HepG2 (cell line): ENCODE data around the gene C11orf91. TPM values are rescaled to one million over a fixed set of nuclear protein-coding genes. Genes with fewer than 3 reads are reported as not detected.

ENCODE experiments used
- CCAR2 ChIP-seq: fragments of 200-400 bp; formaldehyde crosslinking; optimal IDR thresholded peaks from 2 replicates; pipeline ENCODE3; 2018; ENCODE audit warnings: low read depth, mild to moderate bottlenecking, low read length, moderate library complexity
- HOXA3 ChIP-seq: sonication (generic); formaldehyde crosslinking; IDR thresholded peaks from 2 replicates; pipeline ENCODE4 v1.5.0; 2020; ENCODE audit warnings: missing genetic modification reagents
- JUN ChIP-seq: sonication (generic); formaldehyde crosslinking; IDR thresholded peaks from 2 replicates; pipeline ENCODE4 v1.4.0; 2020; ENCODE audit warnings: mild to moderate bottlenecking, missing genetic modification reagents
- KLF11 ChIP-seq: IDR thresholded peaks from 2 replicates; pipeline ENCODE4 v1.6.1; 2016; ENCODE audit warnings: missing compliant biosample characterization
- NR2F1 ChIP-seq, 2 experiments: fragments of 450-650 bp in 1 of 2; formaldehyde crosslinking in 1 of 2; IDR thresholded peaks; 2 replicates each; pipeline versions ENCODE4 v1.5.0 to v1.6.1; 2016 to 2020; ENCODE audit warnings: mild to moderate bottlenecking in 1 of 2, missing compliant biosample characterization in 1 of 2, missing genetic modification reagents in 1 of 2, moderate library complexity in 1 of 2
- RFXAP ChIP-seq: sonication (generic); formaldehyde crosslinking; IDR thresholded peaks from 2 replicates; pipeline ENCODE4 v1.4.0; 2020; ENCODE audit warnings: missing genetic modification reagents, borderline replicate concordance
- SRF ChIP-seq: IDR thresholded peaks from 2 replicates; pipeline ENCODE4 v1.6.1; 2011; ENCODE audit warnings: mild to moderate bottlenecking, low read depth, low read length, moderate library complexity
- TAF1 ChIP-seq: sonication (generic); formaldehyde crosslinking; IDR thresholded peaks from 2 replicates; pipeline ENCODE4 v1.4.0; 2020; ENCODE audit warnings: missing genetic modification reagents
- ZNF382 ChIP-seq: sonication (generic); formaldehyde crosslinking; IDR thresholded peaks from 2 replicates; pipeline ENCODE4 v1.5.0; 2020; ENCODE audit warnings: missing genetic modification reagents, mild to moderate bottlenecking, borderline replicate concordance
- ZNF441 ChIP-seq: sonication (generic); formaldehyde crosslinking; IDR thresholded peaks from 2 replicates; pipeline ENCODE4 v1.7.0; 2021; ENCODE audit warnings: missing genetic modification reagents, borderline replicate concordance
- ZNF552 ChIP-seq: sonication (generic); formaldehyde crosslinking; IDR thresholded peaks from 2 replicates; pipeline ENCODE4 v1.9.0; 2022; ENCODE audit warnings: missing genetic modification reagents, mild to moderate bottlenecking, borderline replicate concordance
- ZNF619 ChIP-seq: sonication (generic); formaldehyde crosslinking; IDR thresholded peaks from 2 replicates; pipeline ENCODE4 v1.4.0; 2020; ENCODE audit warnings: mild to moderate bottlenecking, missing genetic modification reagents
- ZNF749 ChIP-seq: sonication (generic); formaldehyde crosslinking; IDR thresholded peaks from 2 replicates; pipeline ENCODE4 v1.8.0; 2022; ENCODE audit warnings: mild to moderate bottlenecking, missing genetic modification reagents, moderate library complexity, borderline replicate concordance
- ZNF772 ChIP-seq: sonication (generic); formaldehyde crosslinking; IDR thresholded peaks from 2 replicates; pipeline ENCODE4 v1.5.0; 2020; ENCODE audit warnings: mild to moderate bottlenecking, missing genetic modification reagents
- ZNF775 ChIP-seq: sonication (generic); formaldehyde crosslinking; IDR thresholded peaks from 2 replicates; pipeline ENCODE4 v1.4.0; 2020; ENCODE audit warnings: missing genetic modification reagents, mild to moderate bottlenecking, moderate library complexity, borderline replicate concordance
- polyA plus RNA-seq, 8 experiments: library from polyadenylated mRNA; depleted of rRNA in 3 of 8; stranded (reverse) in 7 of 8; unstranded in 1 of 8; fragments of >200 nt; fragmentation: Illumina TruSeq in 4 of 8; extraction: Trizol in 4 of 8; gene quantifications; 2 replicates each; pipeline versions ENCODE4 v1.2.1 to v1.2.3, GENCODE V29; 2011 to 2016; ENCODE audit warnings: low read depth in 4 of 8, missing spikeins in 1 of 8, mixed read lengths in 1 of 8; ENCODE audit not compliant: insufficient read depth in 1 of 8
- total RNA-seq, 5 experiments: library from RNA; depleted of rRNA; stranded (reverse); fragments of >200 nt; fragmentation: Illumina TruSeq; extraction: Trizol; gene quantifications; 2 replicates each; pipeline ENCODE4 v1.2.3, GENCODE V29; 2016; ENCODE audit warnings: low read depth in 1 of 5
- TF ChIP-seq, protein P1 (sequence below): sonication (generic); formaldehyde crosslinking; IDR thresholded peaks from 2 replicates; pipeline ENCODE4 v1.8.0; 2022; ENCODE audit warnings: missing genetic modification reagents, mild to moderate bottlenecking, borderline replicate concordance
- TF ChIP-seq, protein P2 (sequence below): sonication (generic); formaldehyde crosslinking; IDR thresholded peaks from 2 replicates; pipeline ENCODE4 v1.8.0; 2022; ENCODE audit warnings: mild to moderate bottlenecking, missing genetic modification reagents, moderate library complexity
- TF ChIP-seq, protein P3 (sequence below): sonication (generic); formaldehyde crosslinking; IDR thresholded peaks from 2 replicates; pipeline ENCODE4 v1.4.0; 2020; ENCODE audit warnings: mild to moderate bottlenecking, missing genetic modification reagents
- TF ChIP-seq, protein P4 (sequence below): sonication (generic); formaldehyde crosslinking; IDR thresholded peaks from 2 replicates; pipeline ENCODE4 v1.4.0; 2020; ENCODE audit warnings: mild to moderate bottlenecking, missing genetic modification reagents, borderline replicate concordance
- TF ChIP-seq, protein P5 (sequence below): sonication (generic); formaldehyde crosslinking; IDR thresholded peaks from 2 replicates; pipeline ENCODE4 v1.4.0; 2020; ENCODE audit warnings: missing genetic modification reagents, borderline replicate concordance

Gene C11orf91
- total and polyA plus RNA-seq, 2 of the 13 experiments (the other 11 are each of a cell fraction or from before 2014, with no cell fraction given) = 0.35 TPM; not detected in 1

DNA sequence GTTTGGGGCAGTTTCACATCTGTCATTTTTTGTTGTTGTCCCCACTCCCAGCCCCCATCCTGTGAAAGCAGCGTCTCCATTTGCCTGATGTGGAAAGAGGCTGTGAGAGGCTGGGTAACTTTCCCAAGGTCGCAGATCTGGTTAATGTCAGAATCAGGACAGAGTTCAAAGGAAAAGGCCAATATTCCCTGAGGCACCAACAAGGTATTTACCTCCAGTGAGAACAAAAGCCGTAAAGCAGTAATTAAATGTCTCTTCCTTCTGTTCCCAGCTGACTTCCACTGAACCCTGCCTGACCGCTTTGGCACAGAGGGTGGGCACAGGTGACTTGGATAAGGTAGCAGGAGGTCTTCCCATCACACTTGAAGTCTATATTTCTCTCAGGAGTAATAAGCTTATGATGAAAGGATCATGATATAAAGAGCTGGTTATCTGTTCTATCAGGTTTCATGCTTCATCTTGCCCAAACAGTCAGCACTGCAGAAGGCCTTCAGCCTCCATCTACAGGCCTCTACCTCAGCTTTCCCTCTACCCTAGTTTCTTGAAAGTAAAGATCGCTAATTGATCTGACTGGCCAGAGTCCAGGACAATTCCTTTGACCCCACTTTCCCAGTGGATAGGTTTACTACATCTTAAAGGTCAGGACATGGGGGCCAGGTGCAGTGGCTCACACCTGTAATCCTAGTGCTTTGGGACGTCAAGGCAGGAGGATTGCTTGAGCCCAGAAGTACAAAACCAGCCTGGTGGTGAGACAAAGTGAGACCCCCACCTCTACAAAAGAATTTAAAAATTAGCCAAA, 9.4 kb downstream of the C11orf91 start (continued):
- TF ChIP-seq, protein P1, sequence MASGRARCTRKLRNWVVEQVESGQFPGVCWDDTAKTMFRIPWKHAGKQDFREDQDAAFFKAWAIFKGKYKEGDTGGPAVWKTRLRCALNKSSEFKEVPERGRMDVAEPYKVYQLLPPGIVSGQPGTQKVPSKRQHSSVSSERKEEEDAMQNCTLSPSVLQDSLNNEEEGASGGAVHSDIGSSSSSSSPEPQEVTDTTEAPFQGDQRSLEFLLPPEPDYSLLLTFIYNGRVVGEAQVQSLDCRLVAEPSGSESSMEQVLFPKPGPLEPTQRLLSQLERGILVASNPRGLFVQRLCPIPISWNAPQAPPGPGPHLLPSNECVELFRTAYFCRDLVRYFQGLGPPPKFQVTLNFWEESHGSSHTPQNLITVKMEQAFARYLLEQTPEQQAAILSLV (CRISPR knock-in tag) = no peak
- no peak for TF ChIP-seq KLF11
- TF ChIP-seq, protein P2, sequence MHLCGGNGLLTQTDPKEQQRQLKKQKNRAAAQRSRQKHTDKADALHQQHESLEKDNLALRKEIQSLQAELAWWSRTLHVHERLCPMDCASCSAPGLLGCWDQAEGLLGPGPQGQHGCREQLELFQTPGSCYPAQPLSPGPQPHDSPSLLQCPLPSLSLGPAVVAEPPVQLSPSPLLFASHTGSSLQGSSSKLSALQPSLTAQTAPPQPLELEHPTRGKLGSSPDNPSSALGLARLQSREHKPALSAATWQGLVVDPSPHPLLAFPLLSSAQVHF = no peak
- TF ChIP-seq ZNF772 = no peak
- TF ChIP-seq, protein P3, sequence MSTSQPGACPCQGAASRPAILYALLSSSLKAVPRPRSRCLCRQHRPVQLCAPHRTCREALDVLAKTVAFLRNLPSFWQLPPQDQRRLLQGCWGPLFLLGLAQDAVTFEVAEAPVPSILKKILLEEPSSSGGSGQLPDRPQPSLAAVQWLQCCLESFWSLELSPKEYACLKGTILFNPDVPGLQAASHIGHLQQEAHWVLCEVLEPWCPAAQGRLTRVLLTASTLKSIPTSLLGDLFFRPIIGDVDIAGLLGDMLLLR = no peak
- no peak for TF ChIP-seq RFXAP (CRISPR knock-in tag)
- TF ChIP-seq ZNF382 (CRISPR knock-in tag) = no peak
- TF ChIP-seq ZNF619 = no peak
- no peak for TF ChIP-seq ZNF775 (CRISPR knock-in tag)
- TF ChIP-seq, protein P4, sequence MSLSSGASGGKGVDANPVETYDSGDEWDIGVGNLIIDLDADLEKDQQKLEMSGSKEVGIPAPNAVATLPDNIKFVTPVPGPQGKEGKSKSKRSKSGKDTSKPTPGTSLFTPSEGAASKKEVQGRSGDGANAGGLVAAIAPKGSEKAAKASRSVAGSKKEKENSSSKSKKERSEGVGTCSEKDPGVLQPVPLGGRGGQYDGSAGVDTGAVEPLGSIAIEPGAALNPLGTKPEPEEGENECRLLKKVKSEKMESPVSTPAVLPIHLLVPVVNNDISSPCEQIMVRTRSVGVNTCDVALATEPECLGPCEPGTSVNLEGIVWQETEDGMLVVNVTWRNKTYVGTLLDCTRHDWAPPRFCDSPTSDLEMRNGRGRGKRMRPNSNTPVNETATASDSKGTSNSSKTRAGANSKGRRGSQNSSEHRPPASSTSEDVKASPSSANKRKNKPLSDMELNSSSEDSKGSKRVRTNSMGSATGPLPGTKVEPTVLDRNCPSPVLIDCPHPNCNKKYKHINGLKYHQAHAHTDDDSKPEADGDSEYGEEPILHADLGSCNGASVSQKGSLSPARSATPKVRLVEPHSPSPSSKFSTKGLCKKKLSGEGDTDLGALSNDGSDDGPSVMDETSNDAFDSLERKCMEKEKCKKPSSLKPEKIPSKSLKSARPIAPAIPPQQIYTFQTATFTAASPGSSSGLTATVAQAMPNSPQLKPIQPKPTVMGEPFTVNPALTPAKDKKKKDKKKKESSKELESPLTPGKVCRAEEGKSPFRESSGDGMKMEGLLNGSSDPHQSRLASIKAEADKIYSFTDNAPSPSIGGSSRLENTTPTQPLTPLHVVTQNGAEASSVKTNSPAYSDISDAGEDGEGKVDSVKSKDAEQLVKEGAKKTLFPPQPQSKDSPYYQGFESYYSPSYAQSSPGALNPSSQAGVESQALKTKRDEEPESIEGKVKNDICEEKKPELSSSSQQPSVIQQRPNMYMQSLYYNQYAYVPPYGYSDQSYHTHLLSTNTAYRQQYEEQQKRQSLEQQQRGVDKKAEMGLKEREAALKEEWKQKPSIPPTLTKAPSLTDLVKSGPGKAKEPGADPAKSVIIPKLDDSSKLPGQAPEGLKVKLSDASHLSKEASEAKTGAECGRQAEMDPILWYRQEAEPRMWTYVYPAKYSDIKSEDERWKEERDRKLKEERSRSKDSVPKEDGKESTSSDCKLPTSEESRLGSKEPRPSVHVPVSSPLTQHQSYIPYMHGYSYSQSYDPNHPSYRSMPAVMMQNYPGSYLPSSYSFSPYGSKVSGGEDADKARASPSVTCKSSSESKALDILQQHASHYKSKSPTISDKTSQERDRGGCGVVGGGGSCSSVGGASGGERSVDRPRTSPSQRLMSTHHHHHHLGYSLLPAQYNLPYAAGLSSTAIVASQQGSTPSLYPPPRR (CRISPR knock-in tag) = no peak
- TF ChIP-seq CCAR2 = no peak
- TF ChIP-seq ZNF441 (CRISPR knock-in tag) = no peak
- TF ChIP-seq JUN (CRISPR knock-in tag) = no peak
- TF ChIP-seq ZNF749 = 0 out of 2 replicates have a peak, but pooled peaks have one; percentile 62
- TF ChIP-seq, protein P5, sequence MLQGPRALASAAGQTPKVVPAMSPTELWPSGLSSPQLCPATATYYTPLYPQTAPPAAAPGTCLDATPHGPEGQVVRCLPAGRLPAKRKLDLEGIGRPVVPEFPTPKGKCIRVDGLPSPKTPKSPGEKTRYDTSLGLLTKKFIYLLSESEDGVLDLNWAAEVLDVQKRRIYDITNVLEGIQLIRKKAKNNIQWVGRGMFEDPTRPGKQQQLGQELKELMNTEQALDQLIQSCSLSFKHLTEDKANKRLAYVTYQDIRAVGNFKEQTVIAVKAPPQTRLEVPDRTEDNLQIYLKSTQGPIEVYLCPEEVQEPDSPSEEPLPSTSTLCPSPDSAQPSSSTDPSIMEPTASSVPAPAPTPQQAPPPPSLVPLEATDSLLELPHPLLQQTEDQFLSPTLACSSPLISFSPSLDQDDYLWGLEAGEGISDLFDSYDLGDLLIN (CRISPR knock-in tag) = no peak
- peak; percentile 62 for TF ChIP-seq HOXA3
- TF ChIP-seq ZNF552 (CRISPR knock-in tag) = no peak
- peak in 1 of 2 experiments; percentile 45; a peak in 1 of 4 replicates for TF ChIP-seq NR2F1 (CRISPR knock-in tag; IDR thresholded peaks at IDR 0.05)
- TF ChIP-seq SRF = no peak
- no peak for TF ChIP-seq TAF1
